Cardiac muscle cell (in vitro differentiated cells and primary cell): ENCODE results near the gene FAM222B. TPM values are rescaled to one million over a fixed set of nuclear protein-coding genes. Genes with fewer than 3 reads are reported as not detected.

Experiments
- DNase-seq, 2 donors: peaks; one replicate each; pipeline versions ENCODE4 v3.0.0 to v3.0.0-alpha.2; 2010 to 2017; ENCODE audit warnings: low read depth in 1 of 2, low spot score in 1 of 2
- H3K27ac ChIP-seq: fragments of 200-600 bp; sonication (generic); 2 replicates; pipeline ENCODE4 v1.5.1; 2016
- H3K27me3 ChIP-seq: fragments of 200-600 bp; sonication (generic); 2 replicates; pipeline ENCODE4 v1.6.0; 2016; ENCODE audit warnings: control low read depth
- H3K36me3 ChIP-seq: fragments of 200-600 bp; sonication (generic); 2 replicates; pipeline ENCODE4 v1.5.1; 2016; ENCODE audit warnings: control low read depth
- H3K4me1 ChIP-seq: fragments of 200-600 bp; sonication (generic); 2 replicates; pipeline ENCODE4 v1.8.1; 2017; ENCODE audit warnings: low read depth, mild to moderate bottlenecking, mixed run types
- H3K4me3 ChIP-seq: fragments of 200-600 bp; sonication (generic); 2 replicates; pipeline ENCODE4 v1.5.1; 2016; ENCODE audit warnings: mild to moderate bottlenecking
- H3K9me3 ChIP-seq: fragments of 200-600 bp; sonication (generic); 2 replicates; pipeline ENCODE4 v1.5.1; 2017; ENCODE audit warnings: low read depth, mild to moderate bottlenecking, control low read depth
- polyA plus RNA-seq: library from polyadenylated mRNA; unstranded; fragments of >200 nt; fragmentation: Nextera tagmentation; extraction: Ambion mirVana; gene quantifications from 2 replicates; pipeline ENCODE4 v1.2.1, GENCODE V29; 2016
- total RNA-seq: library from RNA; depleted of rRNA; stranded (reverse); fragments of >200 nt; gene quantifications from 2 replicates; pipeline ENCODE4 v1.2.3, GENCODE V29; 2016
- TF ChIP-seq, protein P1 (sequence below): IDR thresholded peaks from 2 replicates; pipeline ENCODE4 v1.5.1; 2012; ENCODE audit warnings: low read depth, mild to moderate bottlenecking, low read length

The FAM222B gene
- total and polyA plus RNA-seq, 2 experiments from 2014 or later = 19.4 to 34.1 TPM

DNA sequence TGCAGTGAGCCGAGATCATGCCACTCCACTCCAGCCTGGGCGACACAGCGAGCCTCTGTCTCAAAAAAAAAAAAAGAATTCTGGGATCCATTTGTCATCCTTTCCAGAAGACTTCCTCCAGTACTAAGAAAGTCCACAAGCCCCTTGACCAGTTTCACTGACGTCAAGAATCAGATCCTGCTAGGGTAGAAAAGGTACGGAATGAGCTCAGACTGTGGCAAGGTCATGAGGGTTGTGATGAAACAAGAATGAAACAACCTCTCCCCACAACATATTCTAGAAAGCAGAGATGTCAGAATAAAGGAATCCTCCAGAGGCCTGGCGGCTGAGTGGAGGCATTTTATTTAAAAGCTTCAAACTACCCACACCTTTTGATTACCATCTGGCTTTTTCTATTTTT, 68.9 kb downstream of the FAM222B start:
- Histone ChIP-seq H3K27ac (peak overlapping the region; percentile 31), H3K36me3 (no peaks in the 10 kb centered on the region), H3K27me3 (no peaks in the 10 kb centered on the region), H3K9me3 (no peaks in the 10 kb centered on the region), H3K4me1 (no peaks in the 10 kb centered on the region), H3K4me3 (no peak overlapping the region)
- no peak for DNase-seq
- TF ChIP-seq, protein P1, sequence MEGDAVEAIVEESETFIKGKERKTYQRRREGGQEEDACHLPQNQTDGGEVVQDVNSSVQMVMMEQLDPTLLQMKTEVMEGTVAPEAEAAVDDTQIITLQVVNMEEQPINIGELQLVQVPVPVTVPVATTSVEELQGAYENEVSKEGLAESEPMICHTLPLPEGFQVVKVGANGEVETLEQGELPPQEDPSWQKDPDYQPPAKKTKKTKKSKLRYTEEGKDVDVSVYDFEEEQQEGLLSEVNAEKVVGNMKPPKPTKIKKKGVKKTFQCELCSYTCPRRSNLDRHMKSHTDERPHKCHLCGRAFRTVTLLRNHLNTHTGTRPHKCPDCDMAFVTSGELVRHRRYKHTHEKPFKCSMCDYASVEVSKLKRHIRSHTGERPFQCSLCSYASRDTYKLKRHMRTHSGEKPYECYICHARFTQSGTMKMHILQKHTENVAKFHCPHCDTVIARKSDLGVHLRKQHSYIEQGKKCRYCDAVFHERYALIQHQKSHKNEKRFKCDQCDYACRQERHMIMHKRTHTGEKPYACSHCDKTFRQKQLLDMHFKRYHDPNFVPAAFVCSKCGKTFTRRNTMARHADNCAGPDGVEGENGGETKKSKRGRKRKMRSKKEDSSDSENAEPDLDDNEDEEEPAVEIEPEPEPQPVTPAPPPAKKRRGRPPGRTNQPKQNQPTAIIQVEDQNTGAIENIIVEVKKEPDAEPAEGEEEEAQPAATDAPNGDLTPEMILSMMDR = no peak

DNA sequence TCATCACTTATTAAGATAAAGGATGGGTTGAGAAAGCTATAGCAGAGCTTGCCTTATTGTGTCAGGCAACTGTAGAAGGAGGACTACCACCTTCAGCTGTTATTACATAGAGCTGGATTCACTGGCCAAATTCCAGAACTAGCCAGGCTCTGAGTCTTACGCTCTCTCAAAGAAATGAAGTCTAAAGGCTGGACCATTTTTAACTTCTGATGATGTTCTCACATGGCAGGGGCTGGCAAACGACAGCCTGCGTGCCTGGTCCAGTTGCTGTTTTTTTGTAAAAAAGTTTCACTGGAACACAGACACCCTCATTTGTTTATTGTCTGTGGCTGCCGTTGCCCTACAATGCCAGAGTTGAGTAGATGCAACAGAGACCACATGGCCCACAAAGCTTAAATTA, 77.6 kb downstream of the FAM222B start:
- H3K4me1 ChIP-seq = no peaks in the 10 kb centered on the region
- TF ChIP-seq, protein P1 = no peak
- no peaks in the 10 kb centered on the region for H3K27me3 ChIP-seq
- peak overlapping the region; percentile 36 for H3K27ac ChIP-seq
- peaks cover 11% of the 10 kb centered on the region for H3K36me3 ChIP-seq
- DNase-seq = no peak
- H3K9me3 ChIP-seq = no peaks in the 10 kb centered on the region
- no peak overlapping the region for H3K4me3 ChIP-seq

DNA sequence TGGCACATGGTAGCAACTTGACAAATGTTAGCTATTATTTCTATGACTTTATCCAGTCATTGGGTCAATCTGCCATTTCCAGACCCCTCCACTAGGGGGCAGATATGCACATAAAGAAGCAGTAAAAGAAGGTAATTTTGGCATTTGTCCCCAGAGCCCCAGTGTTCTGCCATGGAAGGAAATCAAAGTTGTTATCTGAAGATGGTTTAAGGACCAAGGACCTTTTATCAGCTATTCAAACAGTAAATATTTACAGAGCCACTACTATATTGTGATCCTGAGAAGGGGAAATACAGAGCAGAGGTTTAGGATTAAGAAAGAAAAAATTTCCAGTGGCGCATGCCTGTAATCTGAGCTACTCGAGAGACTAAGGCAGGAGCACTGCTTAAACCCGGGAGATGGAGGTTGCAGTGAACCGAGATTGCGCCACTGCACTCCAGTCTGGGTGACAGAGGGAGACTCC, 78.8 kb downstream of the FAM222B start:
- Histone ChIP-seq H3K4me1 (no peaks in the 10 kb centered on the region), H3K36me3 (peaks cover 18% of the 10 kb centered on the region), H3K27me3 (no peaks in the 10 kb centered on the region), H3K4me3 (no peak overlapping the region), H3K27ac (no peak overlapping the region), H3K9me3 (no peaks in the 10 kb centered on the region)
- DNase-seq = peak; percentile 75 to 83
- TF ChIP-seq, protein P1 = peak; percentile 86

DNA sequence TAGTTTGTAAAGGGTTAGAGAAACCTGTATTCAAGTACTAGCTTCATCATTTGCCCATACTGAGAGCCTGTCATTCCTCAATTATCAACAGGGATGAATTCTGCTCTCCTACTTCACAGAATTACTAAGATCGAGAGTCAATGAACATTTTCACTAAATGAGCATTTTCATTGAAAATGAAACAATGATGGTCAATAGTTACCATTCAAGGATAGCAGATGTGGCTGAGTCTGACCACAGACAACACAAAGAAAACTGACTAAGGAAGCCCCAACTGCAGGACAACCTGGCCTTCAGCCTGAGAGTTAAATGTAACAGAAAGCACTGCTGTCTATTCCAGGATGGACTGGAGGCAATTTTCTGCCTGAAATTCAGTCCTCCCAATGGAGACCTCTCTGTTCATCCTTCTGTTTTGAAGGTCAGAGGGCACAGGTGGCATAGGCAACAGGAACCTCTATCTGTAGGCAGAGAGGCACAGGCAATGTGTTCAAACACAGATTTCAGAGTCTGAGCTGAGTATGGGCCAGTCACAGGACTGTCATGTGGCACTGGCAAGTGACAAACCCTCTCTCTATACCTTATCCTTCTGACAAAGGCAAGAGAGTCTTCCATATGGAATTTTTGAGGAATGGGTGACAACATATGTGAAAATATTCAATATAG, 79.3 kb downstream of the FAM222B start:
- Histone ChIP-seq H3K4me1 (no peaks in the 10 kb centered on the region), H3K27me3 (no peaks in the 10 kb centered on the region), H3K9me3 (no peaks in the 10 kb centered on the region), H3K4me3 (no peak overlapping the region), H3K27ac (no peak overlapping the region), H3K36me3 (peaks cover 21% of the 10 kb centered on the region)
- no peak for DNase-seq
- TF ChIP-seq, protein P1 = no peak

DNA sequence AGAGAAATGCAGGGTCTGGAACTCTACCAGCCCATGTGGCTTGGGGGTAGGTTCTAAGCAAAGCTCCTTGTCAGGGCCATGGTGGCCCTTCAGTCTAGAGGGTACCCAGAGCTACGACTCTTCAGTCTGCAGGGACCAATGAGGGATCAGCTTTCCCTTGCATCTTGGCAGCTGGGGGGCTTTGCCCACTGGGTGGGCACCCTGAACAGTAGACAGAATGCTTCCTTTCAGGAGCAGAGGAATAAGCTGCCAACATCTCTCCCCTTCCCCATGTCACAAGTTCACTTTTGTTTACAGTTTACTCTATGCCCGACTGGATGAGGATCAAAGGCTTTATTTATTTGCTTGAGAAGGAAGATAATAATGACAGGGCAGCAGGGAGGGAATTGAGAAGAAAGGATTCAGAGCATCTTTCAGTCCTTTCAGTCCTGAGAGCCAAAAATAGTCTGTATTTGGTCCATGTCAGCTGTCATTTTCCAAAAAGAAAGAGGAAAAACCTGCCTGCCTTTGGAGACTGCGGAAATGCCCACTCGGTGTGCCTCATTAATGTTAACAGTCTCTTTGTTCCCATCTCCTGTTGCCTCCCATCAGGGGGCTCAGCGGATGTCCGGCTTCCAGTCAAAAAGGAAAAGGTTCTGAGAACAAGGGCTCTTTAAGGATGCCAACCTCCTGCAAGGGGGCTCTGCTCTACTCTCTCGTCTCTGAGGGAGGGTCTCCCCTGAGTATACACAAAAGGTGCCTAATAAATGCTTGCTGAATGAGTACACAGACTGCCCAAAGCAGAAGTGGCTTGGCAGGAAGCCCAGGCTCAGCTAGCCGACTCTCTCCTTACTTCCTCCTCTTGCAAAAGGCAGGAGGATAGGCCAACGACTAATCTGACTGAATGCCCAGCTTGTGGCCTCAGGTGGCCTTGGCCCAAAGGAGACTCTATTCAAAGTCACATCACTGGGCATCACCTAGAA, 81.7 kb downstream of the FAM222B start:
- Histone ChIP-seq H3K27me3 (no peaks in the 10 kb centered on the region), H3K36me3 (peaks cover 25% of the 10 kb centered on the region), H3K27ac (no peak overlapping the region), H3K9me3 (no peaks in the 10 kb centered on the region), H3K4me3 (no peak overlapping the region), H3K4me1 (no peaks in the 10 kb centered on the region)
- TF ChIP-seq, protein P1 = no peak
- DNase-seq = peak in 1 of 2 donors; percentile 59
